ENCODE measurements around the gene MGST3.
"Not testable (repeated sequence)": the region's sequence is repeated elsewhere in the genome, so short reads cannot be mapped to it uniquely, and the experiment has no call there.

Gene MGST3

DNA sequence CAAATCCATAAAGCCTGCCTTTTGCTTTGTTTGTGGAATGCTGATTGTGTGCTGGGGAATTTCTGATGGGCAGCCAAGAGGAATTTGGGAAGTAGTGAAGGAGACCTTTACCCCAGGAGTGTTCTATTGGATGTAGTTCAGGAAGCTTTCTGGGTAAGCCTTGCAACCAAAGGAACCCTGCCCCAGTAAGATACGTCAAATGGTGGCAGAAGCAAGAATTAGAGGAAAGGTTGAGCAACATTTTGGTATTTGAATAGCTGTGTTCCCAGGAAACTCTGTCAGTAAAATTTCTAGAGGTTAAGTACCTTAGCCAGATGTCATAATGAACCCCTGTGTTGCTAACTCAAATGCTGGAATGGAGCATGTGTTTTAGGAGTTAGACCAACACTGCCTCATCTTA is 6.4 kb downstream of the MGST3 start:
- H3K9me3 ChIP-seq (ENCODE audit: control insufficient read depth, insufficient read depth, low read length) = no peaks in the 10 kb centered on the region
- H4K20me1 ChIP-seq (ENCODE audit: control insufficient read depth, insufficient read depth, low read depth, low read length) = no peaks in the 10 kb centered on the region
- no peak overlapping the region for H3K27ac ChIP-seq (ENCODE audit: low read depth, low read length)
- H3K9me2 ChIP-seq (replicated peaks; ENCODE audit: control insufficient read depth, low read length) = no peaks in the 10 kb centered on the region
- TF ChIP-seq, protein P1, sequence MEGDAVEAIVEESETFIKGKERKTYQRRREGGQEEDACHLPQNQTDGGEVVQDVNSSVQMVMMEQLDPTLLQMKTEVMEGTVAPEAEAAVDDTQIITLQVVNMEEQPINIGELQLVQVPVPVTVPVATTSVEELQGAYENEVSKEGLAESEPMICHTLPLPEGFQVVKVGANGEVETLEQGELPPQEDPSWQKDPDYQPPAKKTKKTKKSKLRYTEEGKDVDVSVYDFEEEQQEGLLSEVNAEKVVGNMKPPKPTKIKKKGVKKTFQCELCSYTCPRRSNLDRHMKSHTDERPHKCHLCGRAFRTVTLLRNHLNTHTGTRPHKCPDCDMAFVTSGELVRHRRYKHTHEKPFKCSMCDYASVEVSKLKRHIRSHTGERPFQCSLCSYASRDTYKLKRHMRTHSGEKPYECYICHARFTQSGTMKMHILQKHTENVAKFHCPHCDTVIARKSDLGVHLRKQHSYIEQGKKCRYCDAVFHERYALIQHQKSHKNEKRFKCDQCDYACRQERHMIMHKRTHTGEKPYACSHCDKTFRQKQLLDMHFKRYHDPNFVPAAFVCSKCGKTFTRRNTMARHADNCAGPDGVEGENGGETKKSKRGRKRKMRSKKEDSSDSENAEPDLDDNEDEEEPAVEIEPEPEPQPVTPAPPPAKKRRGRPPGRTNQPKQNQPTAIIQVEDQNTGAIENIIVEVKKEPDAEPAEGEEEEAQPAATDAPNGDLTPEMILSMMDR (IDR thresholded peaks at IDR 0.05; ENCODE audit: low read depth, low read length, poor library complexity, severe bottlenecking) = no peak
- TF ChIP-seq EZH2phosphoT487 (IDR thresholded peaks at IDR 0.05; ENCODE audit: borderline replicate concordance, low read length) = no peak
- peaks cover 23% of the 10 kb centered on the region for H3K4me1 ChIP-seq (ENCODE audit: control insufficient read depth, low read length)
- H3K79me2 ChIP-seq (ENCODE audit: control insufficient read depth, low read length) = no peaks in the 10 kb centered on the region
- no peak overlapping the region for H3K4me2 ChIP-seq (ENCODE audit: low read length)
- H3K4me3 ChIP-seq (ENCODE audit: low read length) = no peak overlapping the region
- peaks cover 7% of the 10 kb centered on the region for H3F3A ChIP-seq (ENCODE audit: control insufficient read depth, insufficient read depth)
- no peaks in the 10 kb centered on the region for H3K36me3 ChIP-seq (ENCODE audit: control insufficient read depth, low read length)
- peaks cover 16% of the 10 kb centered on the region for H3K27me3 ChIP-seq (ENCODE audit: control insufficient read depth, low read length)

DNA sequence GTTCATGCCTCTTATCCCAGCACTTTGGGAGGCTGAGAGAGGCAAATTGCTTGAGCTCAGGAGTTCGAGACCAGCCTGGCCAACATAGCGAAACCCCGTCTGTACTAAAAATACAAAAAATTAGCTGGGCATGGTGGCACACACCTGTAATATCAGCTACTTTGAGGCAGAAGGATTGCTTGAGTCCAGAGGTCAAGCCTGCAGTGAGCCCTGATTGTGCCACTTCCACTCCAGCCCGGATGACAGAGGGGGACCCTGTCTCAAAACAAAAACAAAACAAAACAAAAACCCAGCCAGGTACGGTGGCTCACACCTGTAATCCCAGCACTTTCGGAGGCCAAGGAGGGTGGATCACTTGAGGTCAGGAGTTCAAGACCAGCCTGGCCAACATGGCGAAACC is 7.2 kb downstream of the MGST3 start:
- not testable (repeated sequence) for H3K36me3 ChIP-seq (ENCODE audit: control insufficient read depth, low read length); H3K79me2 ChIP-seq (ENCODE audit: control insufficient read depth, low read length); H4K20me1 ChIP-seq (ENCODE audit: control insufficient read depth, insufficient read depth, low read depth, low read length); H3F3A ChIP-seq (ENCODE audit: control insufficient read depth, insufficient read depth); H3K27me3 ChIP-seq (ENCODE audit: control insufficient read depth, low read length); H3K9me2 ChIP-seq (replicated peaks; ENCODE audit: control insufficient read depth, low read length); H3K4me3 ChIP-seq (ENCODE audit: low read length); H3K27ac ChIP-seq (ENCODE audit: low read depth, low read length); H3K4me2 ChIP-seq (ENCODE audit: low read length); H3K9me3 ChIP-seq (ENCODE audit: control insufficient read depth, insufficient read depth, low read length)
- H3K4me1 ChIP-seq (ENCODE audit: control insufficient read depth, low read length) = peaks cover 23% of the 10 kb centered on the region

DNA sequence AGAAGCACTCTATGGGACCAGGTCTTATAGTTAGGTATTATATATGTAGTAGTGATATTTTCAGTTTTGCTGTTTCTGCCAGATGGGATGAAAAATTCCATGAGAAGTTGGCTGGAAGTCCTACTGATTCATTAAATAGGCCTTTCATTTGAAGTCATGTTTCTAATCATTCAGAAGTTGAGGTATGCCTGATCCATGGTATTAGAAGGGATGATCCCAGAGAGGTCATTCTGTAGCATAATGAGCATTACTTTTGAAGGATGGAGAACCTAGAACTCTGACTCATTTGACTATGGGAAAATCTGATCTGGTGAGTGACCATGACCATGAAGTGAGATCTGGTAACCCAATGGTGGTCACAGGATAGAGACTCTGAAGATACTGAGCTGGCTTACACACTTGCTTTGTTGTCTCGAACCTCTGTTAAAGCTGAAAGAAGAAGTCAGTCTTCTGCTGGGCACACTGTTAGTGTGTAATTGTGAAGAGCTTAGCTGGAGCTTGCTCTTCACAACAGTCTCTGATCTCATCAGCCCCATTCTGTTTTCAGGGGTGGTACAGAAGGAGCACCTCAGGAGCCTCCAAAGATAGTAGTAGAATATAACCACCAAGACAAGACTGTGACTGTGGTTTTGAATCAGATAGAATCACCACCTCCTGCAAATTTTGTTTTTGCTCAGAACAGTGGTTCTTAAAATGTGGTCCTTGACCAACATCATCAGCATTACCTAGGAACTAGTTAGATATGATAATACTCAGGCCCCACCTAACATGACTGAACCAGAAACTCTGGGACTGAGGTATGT is 9.0 kb downstream of the MGST3 start:
- Histone ChIP-seq H4K20me1 (ENCODE audit: control insufficient read depth, insufficient read depth, low read depth, low read length) (no peaks in the 10 kb centered on the region), H3K79me2 (ENCODE audit: control insufficient read depth, low read length) (no peaks in the 10 kb centered on the region), H3K4me2 (ENCODE audit: low read length) (no peak overlapping the region), H3K27me3 (ENCODE audit: control insufficient read depth, low read length) (no peaks in the 10 kb centered on the region), H3K4me3 (ENCODE audit: low read length) (no peak overlapping the region), H3K27ac (ENCODE audit: low read depth, low read length) (no peak overlapping the region), H3F3A (ENCODE audit: control insufficient read depth, insufficient read depth) (peaks cover 4% of the 10 kb centered on the region; the same call in 1 of the 2 replicates), H3K9me3 (ENCODE audit: control insufficient read depth, insufficient read depth, low read length) (no peaks in the 10 kb centered on the region), H3K9me2 (replicated peaks; ENCODE audit: control insufficient read depth, low read length) (no peaks in the 10 kb centered on the region), H3K4me1 (ENCODE audit: control insufficient read depth, low read length) (peaks cover 15% of the 10 kb centered on the region), H3K36me3 (ENCODE audit: control insufficient read depth, low read length) (no peaks in the 10 kb centered on the region)
- no peak for TF ChIP-seq EZH2phosphoT487 (IDR thresholded peaks at IDR 0.05; ENCODE audit: borderline replicate concordance, low read length)
- TF ChIP-seq, protein P1 (IDR thresholded peaks at IDR 0.05; ENCODE audit: low read depth, low read length, poor library complexity, severe bottlenecking) = no peak

DNA sequence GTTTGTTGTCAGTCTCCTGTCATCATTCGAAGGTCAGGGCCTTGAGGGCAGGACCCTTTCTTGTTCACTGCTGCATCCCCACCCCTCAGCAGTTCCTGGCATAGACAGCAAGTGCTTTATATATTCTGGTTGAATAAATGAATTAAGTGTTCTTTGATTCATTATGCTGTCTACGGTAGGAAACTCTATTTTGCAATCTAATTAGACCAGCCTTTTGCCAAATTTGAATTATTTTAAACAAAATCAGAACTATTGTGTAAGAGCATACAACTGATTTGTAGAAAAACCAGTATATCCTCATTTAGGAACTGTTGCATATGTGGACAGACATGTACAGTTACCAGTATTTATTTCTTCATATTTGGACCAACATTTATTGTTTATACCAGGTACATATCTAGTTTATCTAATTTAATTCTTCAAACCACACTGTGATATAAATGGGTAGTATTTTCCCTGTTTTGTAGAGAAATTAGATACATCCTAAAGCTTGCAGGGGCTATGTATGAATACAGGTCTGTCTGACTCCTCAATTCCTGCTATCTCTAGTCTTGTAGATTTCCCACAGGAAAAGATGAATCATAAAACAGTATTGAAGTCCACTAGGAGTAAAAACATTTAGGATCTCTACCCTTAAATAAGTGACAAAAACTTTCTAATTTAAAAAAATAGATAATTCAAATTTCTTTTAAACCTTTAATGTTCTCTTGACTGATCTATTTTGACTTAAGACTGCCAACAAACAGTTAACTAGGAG is 10.4 kb downstream of the MGST3 start:
- H3K4me2 ChIP-seq (ENCODE audit: low read length) = no peak overlapping the region
- no peak overlapping the region for H3K4me3 ChIP-seq (ENCODE audit: low read length)
- TF ChIP-seq EZH2phosphoT487 (IDR thresholded peaks at IDR 0.05; ENCODE audit: borderline replicate concordance, low read length) = no peak
- TF ChIP-seq, protein P1 (IDR thresholded peaks at IDR 0.05; ENCODE audit: low read depth, low read length, poor library complexity, severe bottlenecking) = no peak

More for the DNA sequence above, 10.4 kb downstream of the MGST3 start:
- Histone ChIP-seq H3F3A (ENCODE audit: control insufficient read depth, insufficient read depth) (no peaks in the 10 kb centered on the region), H3K36me3 (ENCODE audit: control insufficient read depth, low read length) (no peaks in the 10 kb centered on the region), H3K4me1 (ENCODE audit: control insufficient read depth, low read length) (peaks cover 2% of the 10 kb centered on the region), H3K9me3 (ENCODE audit: control insufficient read depth, insufficient read depth, low read length) (no peaks in the 10 kb centered on the region), H4K20me1 (ENCODE audit: control insufficient read depth, insufficient read depth, low read depth, low read length) (no peaks in the 10 kb centered on the region), H3K27me3 (ENCODE audit: control insufficient read depth, low read length) (no peaks in the 10 kb centered on the region), H3K79me2 (ENCODE audit: control insufficient read depth, low read length) (no peaks in the 10 kb centered on the region), H3K9me2 (replicated peaks; ENCODE audit: control insufficient read depth, low read length) (no peaks in the 10 kb centered on the region), H3K27ac (ENCODE audit: low read depth, low read length) (no peak overlapping the region)

Measured in DOHH2 (cell line).